ENCODE results near the gene ANKRD34C.
A peak's percentile ranks its signal among the peaks of the same experiment; 100 is the strongest.
"Not testable (repeated sequence)": the region's sequence is repeated elsewhere in the genome, so short reads cannot be mapped to it uniquely, and the experiment has no call there.

The ANKRD34C gene

GRCh38 chr15:79310985-79311900 is 28.7 kb downstream of the ANKRD34C start, which contains the start of gene TMED3:
TSS of gene TMED3 (plus strand) at chr15:79311112. CDS start at chr15:79311250, 138 bp downstream.
- DNase-seq (ENCODE audit: low read depth) = peak; percentile 65

DNA sequence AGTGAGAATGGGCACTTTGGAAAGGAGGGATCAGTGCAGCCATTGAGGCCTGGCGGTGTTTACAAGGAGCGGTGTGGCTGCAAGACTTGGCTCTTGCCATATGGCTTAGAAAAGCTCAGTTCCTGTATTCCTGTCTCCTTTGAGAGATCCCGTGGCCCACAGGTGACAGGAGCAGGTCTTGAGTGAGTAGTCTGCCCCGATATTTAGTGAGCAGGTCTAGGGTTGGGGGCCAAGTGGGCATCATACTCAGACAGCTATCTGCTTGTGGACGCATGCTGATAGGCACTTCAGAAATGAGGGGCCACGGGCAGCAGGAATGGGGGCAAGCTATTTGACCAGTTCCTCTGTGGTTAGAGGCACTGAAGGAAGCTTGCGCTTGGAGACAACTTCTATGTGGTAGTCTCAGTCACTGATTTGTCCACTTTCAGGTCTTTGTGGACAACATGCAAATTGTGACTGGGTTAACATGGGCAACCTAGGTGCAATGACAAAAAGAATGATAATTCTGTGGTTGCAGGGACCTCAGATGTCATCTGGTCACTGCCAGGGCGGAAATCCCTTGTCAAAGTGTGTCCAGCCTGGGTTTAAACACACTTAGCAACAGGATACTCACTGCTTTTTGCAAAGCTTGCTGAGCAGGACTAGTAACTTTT is 29.5 kb downstream of the ANKRD34C start:
- no peak for DNase-seq (ENCODE audit: low read depth)

DNA sequence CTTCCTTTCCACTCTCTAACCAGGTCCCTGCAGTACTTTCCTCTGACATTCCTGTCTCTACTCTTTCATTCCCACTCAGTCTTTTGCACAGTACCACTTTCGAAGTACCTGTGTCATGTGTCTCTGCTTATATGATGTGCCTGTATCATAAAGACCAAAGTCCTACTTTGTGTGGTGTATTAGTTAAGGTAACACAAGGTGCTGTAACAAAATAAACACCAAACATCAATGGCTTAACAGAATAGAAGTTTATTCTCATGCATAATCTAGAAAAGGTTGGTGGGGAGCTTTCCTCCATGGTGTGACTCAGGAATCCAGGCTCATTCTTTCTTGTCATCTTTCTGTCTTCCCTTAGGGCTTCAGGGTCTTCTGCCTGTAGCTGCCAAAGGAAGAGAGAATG is 31.7 kb downstream of the ANKRD34C start:
- no peak for DNase-seq (ENCODE audit: low read depth)

GRCh38 chr15:79314811-79315210 is 32.3 kb downstream of the ANKRD34C start:
- no peak for DNase-seq (ENCODE audit: low read depth)

DNA sequence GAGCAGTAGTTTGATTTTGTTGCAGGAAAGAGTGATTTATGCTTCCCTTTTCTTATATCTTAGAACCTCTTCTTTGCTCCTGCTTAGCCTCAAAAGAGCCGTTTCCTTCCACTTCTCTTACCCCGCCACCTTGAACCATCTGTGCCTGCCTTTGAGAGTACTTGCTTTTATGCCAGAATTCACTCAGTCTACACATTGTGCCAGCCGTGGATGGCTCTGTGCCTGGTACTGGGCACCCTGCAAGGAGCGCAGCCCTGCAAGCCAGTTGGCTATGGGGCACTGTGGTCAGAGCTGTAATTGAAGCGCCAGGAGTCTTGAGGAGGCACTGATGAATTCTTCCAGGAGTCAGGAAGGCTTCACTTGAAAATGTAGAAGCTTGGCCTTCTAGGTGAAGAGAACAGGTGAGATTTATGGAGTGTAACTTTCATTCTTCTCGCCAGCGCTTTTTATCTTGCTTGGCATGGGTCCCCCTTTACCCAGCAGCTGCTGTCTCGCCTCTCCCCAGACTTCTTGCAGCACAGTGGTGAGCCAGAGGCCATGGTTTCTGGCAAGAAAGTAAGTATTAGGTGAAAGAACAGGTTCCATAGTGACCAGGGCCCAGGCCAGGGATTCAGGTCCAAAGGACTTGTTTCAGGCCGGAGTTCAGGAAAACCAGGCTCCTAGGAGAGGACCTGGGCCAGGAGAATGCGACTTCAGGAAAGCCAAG is 33.3 kb downstream of the ANKRD34C start:
- no peak for DNase-seq (ENCODE audit: low read depth)

GRCh38 chr15:79316864-79317263 is 34.3 kb downstream of the ANKRD34C start:
- no peak for DNase-seq (ENCODE audit: low read depth)

DNA sequence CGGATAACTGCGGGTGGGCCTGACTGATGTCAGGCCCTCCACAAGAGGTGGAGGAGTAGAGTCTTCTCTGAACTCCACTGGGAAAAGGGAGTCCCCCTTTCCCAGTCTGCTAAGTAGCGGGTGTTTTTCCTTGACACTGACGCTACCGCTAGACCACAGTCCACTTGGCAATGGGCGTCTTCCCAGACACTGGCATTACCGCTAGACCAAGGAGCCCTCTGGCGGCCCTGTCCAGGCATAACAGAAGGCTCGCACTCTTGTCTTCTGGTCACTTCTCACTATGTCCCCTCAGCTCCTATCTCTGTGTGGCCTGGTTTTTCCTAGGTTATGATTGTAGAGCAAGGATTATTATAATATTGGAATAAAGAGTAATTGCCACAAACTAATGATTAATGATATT is 37.5 kb downstream of the ANKRD34C start:
- DNase-seq (ENCODE audit: low read depth) = not testable (repeated sequence)

DNA sequence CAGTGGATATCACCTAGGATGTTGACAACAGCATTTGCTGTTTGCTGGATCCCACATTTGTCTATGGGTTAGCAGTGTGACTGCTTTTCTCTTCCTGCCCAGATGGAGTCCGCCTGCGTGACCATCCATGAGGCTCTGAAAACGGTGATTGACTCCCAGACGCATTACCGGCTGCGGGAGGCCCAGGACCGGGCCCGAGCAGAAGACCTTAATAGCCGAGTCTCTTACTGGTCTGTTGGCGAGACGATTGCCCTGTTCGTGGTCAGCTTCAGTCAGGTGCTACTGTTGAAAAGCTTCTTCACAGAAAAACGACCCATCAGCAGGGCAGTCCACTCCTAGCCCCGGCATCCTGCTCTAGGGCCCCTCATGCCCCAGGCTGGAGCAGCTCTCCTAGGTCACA is 39.4 kb downstream of the ANKRD34C start:
- DNase-seq (ENCODE audit: low read depth) = no peak

- no peak for DNase-seq (ENCODE audit: low read depth)
These were observed 39.8 kb downstream of the ANKRD34C start for GRCh38 chr15:79322306-79322705.

GRCh38 chr15:79322945-79323344 is 40.4 kb downstream of the ANKRD34C start:
- DNase-seq (ENCODE audit: low read depth) = no peak

- no peak for DNase-seq (ENCODE audit: low read depth)
These were observed 46.7 kb downstream of the ANKRD34C start for GRCh38 chr15:79329171-79329611.

Data from activated T-helper 1 cell treated with Interleukin-2 at 50 U/mL for 16 hours (primary cell).